GM12878 (cell line): ENCODE results near the gene FMNL3. TPM values are rescaled to one million over a fixed set of nuclear protein-coding genes. Genes with fewer than 3 reads are reported as not detected.

Experiments used
- ATAC-seq: fragments of 200-7000 bp; cut with Tn5 transposase; 3 replicates; pipeline ENCODE4 v1.9.1; 2020; ENCODE audit warnings: mild to moderate bottlenecking, moderate library complexity
- BruUV-seq: library from RNA; stranded (reverse); fragments of 400-500 nt; replicated peaks from 2 replicates; lab custom pipeline; 2021; lab: Mats Ljungman, UMichigan
- CTCF ChIA-PET: fragments of 300-600 bp; sonication (Branson Sonifier 250); formaldehyde crosslinking; extraction: SDS; loops from one replicate; lab custom pipeline; 2021; ENCODE audit warnings: inconsistent platforms; lab: Yijun Ruan, JAX
- POLR2A ChIA-PET: fragments of 350-600 bp; formaldehyde crosslinking; extraction: SDS; loops from one replicate; lab custom pipeline; 2021; ENCODE audit warnings: inconsistent platforms; lab: Charles Lee
- RAD21 ChIA-PET: fragments of 300-600 bp; sonication (Branson Sonifier 250); formaldehyde crosslinking; loops from one replicate; lab custom pipeline; 2023; ENCODE audit warnings: antibody characterized with exemption; ENCODE audit not compliant: unreplicated experiment; lab: Charles Lee
- SMC1A ChIA-PET: fragments of 300-600 bp; sonication (Branson Sonifier 250); formaldehyde crosslinking; loops from one replicate; lab custom pipeline; 2023; ENCODE audit not compliant: unreplicated experiment, uncharacterized antibody; lab: Charles Lee
- DNase-seq: peaks from one replicate; pipeline ENCODE4 v3.0.0-alpha.2; 2011; ENCODE audit warnings: low read depth, low spot score
- FAIRE-seq: peaks from 3 replicates; lab custom pipeline; 2011; peaks lifted over from hg19 to GRCh38; lab: Jason Lieb, UNC
- H2AFZ ChIP-seq: 2 replicates; pipeline ENCODE4 v1.6.0; 2011; ENCODE audit warnings: low read depth, low read length, control low read depth; ENCODE audit not compliant: control insufficient read depth
- H3K27ac ChIP-seq: 2 replicates; pipeline ENCODE4 v1.5.1; 2011; ENCODE audit warnings: control low read depth; ENCODE audit not compliant: control insufficient read depth, insufficient read depth
- H3K27me3 ChIP-seq, 2 experiments: replicated peaks in 1 of 2; 2 replicates each; pipeline versions ENCODE4 v1.6.0 to v1.6.1; 2011; ENCODE audit warnings: low read length in 1 of 2; ENCODE audit not compliant: control insufficient read depth in 2 of 2, insufficient read depth in 2 of 2
- H3K36me3 ChIP-seq, 2 experiments: 2 replicates each; pipeline ENCODE4 v1.5.1; 2011; ENCODE audit warnings: low read length in 1 of 2; ENCODE audit not compliant: control insufficient read depth in 2 of 2, insufficient read depth in 2 of 2
- H3K4me1 ChIP-seq: 2 replicates; pipeline ENCODE4 v1.6.1; 2011; ENCODE audit warnings: mild to moderate bottlenecking, low read length, moderate library complexity, mixed read lengths; ENCODE audit not compliant: control insufficient read depth, insufficient read depth
- H3K4me2 ChIP-seq: 2 replicates; pipeline ENCODE4 v1.6.0; 2011; ENCODE audit warnings: control low read depth; ENCODE audit not compliant: control insufficient read depth, insufficient read depth
- H3K4me3 ChIP-seq: fragments of 200-600 bp; sonication (generic); 2 replicates; pipeline ENCODE4 v1.5.1; 2016
- H3K79me2 ChIP-seq: 2 replicates; pipeline ENCODE4 v1.6.0; 2011; ENCODE audit warnings: low read length; ENCODE audit not compliant: control insufficient read depth, insufficient read depth
- H3K9ac ChIP-seq: 2 replicates; pipeline ENCODE4 v1.8.0; 2011; ENCODE audit warnings: low read length, control low read depth, mixed read lengths; ENCODE audit not compliant: control insufficient read depth, insufficient read depth
- H3K9me3 ChIP-seq: replicated peaks from 3 replicates; pipeline ENCODE4 v1.5.1; 2011; ENCODE audit warnings: mild to moderate bottlenecking, low read length; ENCODE audit not compliant: control insufficient read depth, insufficient read depth
- H4K20me1 ChIP-seq: 2 replicates; pipeline ENCODE4 v1.6.0; 2011; ENCODE audit not compliant: control insufficient read depth, insufficient read depth
- BCL11A ChIP-seq: IDR thresholded peaks from 2 replicates; pipeline ENCODE4 v1.6.1; 2011; ENCODE audit warnings: low read depth, low read length
- BHLHE40 ChIP-seq, 2 experiments: fragments of 450-650 bp in 1 of 2; IDR thresholded peaks; 2 replicates each; pipeline ENCODE4 v1.6.1; 2011 to 2017; ENCODE audit warnings: low read depth in 2 of 2, borderline replicate concordance in 1 of 2, improper control_type of control experiment in 1 of 2, low read length in 1 of 2, mild to moderate bottlenecking in 1 of 2
- GATAD2B ChIP-seq: fragments of 450-650 bp; conservative IDR thresholded peaks from 2 replicates; pipeline ENCODE4 v1.6.1; 2017; ENCODE audit warnings: low read depth, mild to moderate bottlenecking, moderate library complexity
- MXI1 ChIP-seq: fragments of 150-350 bp; IDR thresholded peaks from 2 replicates; pipeline ENCODE4 v1.6.1; 2011; ENCODE audit warnings: low read depth, mild to moderate bottlenecking, inconsistent platforms, low read length, improper control_type of control experiment
- SMAD1 ChIP-seq: fragments of 450-650 bp; IDR thresholded peaks from 2 replicates; pipeline ENCODE4 v1.6.1; 2018; ENCODE audit warnings: mild to moderate bottlenecking, low read depth; ENCODE audit not compliant: partially characterized antibody
- SMARCA5 ChIP-seq: fragments of 450-650 bp; IDR thresholded peaks from 2 replicates; pipeline ENCODE4 v1.6.1; 2017; ENCODE audit warnings: mild to moderate bottlenecking
- STAT3 ChIP-seq: IDR thresholded peaks from 2 replicates; pipeline ENCODE4 v1.6.1; 2011; ENCODE audit warnings: low read depth, low read length, improper control_type of control experiment
- YY1 ChIP-seq: IDR thresholded peaks from 2 replicates; pipeline ENCODE4 v1.6.1; 2011; ENCODE audit warnings: low read depth, mild to moderate bottlenecking, low read length
- ZNF217 ChIP-seq: fragments of 450-650 bp; IDR thresholded peaks from 2 replicates; pipeline ENCODE4 v1.6.1; 2017; ENCODE audit warnings: antibody characterized with exemption, mild to moderate bottlenecking
- WGBS: methylation state at CpG from one replicate; pipeline ENCODE4 v1.1.6; 2016; ENCODE audit warnings: low lambda C conversion rate; ENCODE audit not compliant: insufficient replicate concordance, insufficient coverage; ENCODE audit errors: missing lambda C conversion rate; 5-methylcytosine and 5-hydroxymethylcytosine counted together
- in situ Hi-C: fragments of 300-500 bp; cut with MboI; formaldehyde crosslinking; loops from 9 replicates; pipeline ENCODE4 v1.14.3; 2018; ENCODE audit warnings: mixed read lengths
- intact Hi-C: fragments of 100-400 bp; cut with micrococcal nuclease; formaldehyde crosslinking; loops from one replicate; pipeline ENCODE4 v1.14.2; 2022; ENCODE audit not compliant: unreplicated experiment
- polyA plus RNA-seq, 11 experiments: library from polyadenylated mRNA; depleted of rRNA in 4 of 11; unstranded in 6 of 11; stranded (reverse) in 5 of 11; fragments of >200 nt; fragmentation: Nextera tagmentation in 4 of 11; fragmentation: Illumina TruSeq in 1 of 11; extraction: Ambion mirVana in 4 of 11; extraction: Trizol in 1 of 11; gene quantifications; 1 replicate in 1 of 11; 2 replicates in 10 of 11; pipeline versions ENCODE4 v1.2.1 to v1.2.3, GENCODE V29; 2011 to 2016; ENCODE audit warnings: inconsistent platforms in 2 of 11, missing spikeins in 2 of 11, low read depth in 1 of 11
- total RNA-seq, 4 experiments: library from RNA; depleted of rRNA in 3 of 4; stranded (reverse); fragments of >200 nt in 3 of 4; fragmentation: Illumina TruSeq in 1 of 4; extraction: Trizol in 1 of 4; gene quantifications; 2 replicates each; pipeline versions ENCODE4 v1.2.1 to v1.2.3, GENCODE V29; 2013 to 2021
- TF ChIP-seq, protein P1 (sequence below): IDR thresholded peaks from 2 replicates; pipeline ENCODE4 v1.6.1; 2012; ENCODE audit warnings: low read depth, low read length, improper control_type of control experiment
- TF ChIP-seq, protein P2 (sequence below): fragments of 450-650 bp; formaldehyde crosslinking; IDR thresholded peaks from 2 replicates; pipeline ENCODE4 v1.4.0; 2022; ENCODE audit warnings: mild to moderate bottlenecking, moderate library complexity
- TF ChIP-seq, protein P3 (sequence below): IDR thresholded peaks from 2 replicates; pipeline ENCODE4 v1.6.1; 2011; ENCODE audit warnings: borderline replicate concordance, low read depth, mild to moderate bottlenecking, moderate library complexity, low read length; ENCODE audit not compliant: insufficient read depth, poor library complexity, severe bottlenecking
- TF ChIP-seq, protein P4 (sequence below): IDR thresholded peaks from 2 replicates; pipeline ENCODE4 v1.6.1; 2011; ENCODE audit warnings: low read depth, low read length, improper control_type of control experiment, borderline replicate concordance

Gene FMNL3
- total and polyA plus RNA-seq, 10 of the 15 experiments (the other 5 are each of a cell fraction or from before 2014, with no cell fraction given), result 3.0 to 64.9 (median 30.9) TPM

DNA sequence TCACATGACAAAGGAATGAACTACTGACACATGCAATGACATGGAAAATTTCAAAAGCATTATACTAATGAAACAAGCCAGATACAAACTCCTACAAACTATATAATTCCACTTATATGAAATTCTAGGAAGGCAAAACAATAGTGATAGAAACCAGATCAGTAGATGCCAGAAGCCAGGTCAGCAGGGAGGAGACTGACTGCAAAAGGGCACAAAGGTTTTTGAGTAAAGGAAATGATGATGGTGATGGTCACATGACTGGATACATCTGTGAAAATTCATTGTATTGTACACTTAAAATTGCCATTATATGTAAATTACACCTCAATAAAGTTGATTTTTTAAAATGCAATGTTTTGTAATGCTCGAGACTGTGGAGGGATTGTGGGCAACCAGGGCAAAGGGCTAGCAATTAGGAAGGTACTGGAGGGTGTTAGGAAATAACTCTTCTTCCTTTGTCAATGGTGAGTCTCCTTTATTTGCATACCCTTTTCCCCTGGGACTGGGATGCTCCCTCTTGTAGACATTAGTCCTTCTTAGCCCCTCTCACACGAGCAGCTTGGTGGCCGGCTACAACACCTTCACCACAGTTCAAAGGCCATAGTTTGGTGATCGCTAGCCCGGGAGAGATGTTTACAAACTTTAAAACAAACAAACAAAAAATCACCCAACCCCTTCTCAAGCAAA is 90.5 kb downstream of the FMNL3 start (continued):
- TF ChIP-seq, protein P1, sequence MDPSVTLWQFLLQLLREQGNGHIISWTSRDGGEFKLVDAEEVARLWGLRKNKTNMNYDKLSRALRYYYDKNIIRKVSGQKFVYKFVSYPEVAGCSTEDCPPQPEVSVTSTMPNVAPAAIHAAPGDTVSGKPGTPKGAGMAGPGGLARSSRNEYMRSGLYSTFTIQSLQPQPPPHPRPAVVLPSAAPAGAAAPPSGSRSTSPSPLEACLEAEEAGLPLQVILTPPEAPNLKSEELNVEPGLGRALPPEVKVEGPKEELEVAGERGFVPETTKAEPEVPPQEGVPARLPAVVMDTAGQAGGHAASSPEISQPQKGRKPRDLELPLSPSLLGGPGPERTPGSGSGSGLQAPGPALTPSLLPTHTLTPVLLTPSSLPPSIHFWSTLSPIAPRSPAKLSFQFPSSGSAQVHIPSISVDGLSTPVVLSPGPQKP, result no peak
- TF ChIP-seq YY1, result no peak
- no peak for TF ChIP-seq SMAD1

DNA sequence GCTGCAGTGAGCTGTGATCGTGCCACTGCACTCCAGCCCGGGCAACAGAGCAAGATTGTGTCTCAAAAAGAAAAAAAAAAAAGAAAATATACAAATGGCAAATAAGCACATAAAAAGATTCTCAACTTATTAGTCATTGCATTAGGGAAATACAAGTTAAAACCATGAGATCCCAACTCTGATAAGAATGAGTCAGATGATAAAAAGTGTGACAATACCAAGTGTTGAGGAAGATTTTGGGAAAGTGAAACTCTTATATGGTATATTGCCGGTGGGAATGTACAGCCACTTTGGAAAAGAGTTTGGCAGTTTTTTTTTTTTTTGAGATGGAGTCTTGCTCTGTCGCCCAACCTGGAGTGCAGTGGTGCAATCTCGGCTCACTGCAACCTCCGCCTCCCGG is 91.5 kb downstream of the FMNL3 start:
- BruUV-seq, result no TSS peak
- ChIA-PET POLR2A (no interaction called here), RAD21 (no interaction called here), CTCF (interaction anchor here (0.6 to 1.8 kb wide), 4 partner anchors 21 to 257 kb away, joined by 3 to 6 read pairs (median 3); no protein-coding TSS in a partner anchor), SMC1A (interaction anchor here (0.7 kb wide), 1 partner anchor 33 kb away, joined by 3 read pairs; no protein-coding TSS in a partner anchor)
- Histone ChIP-seq H4K20me1 (no peaks in the 10 kb centered on the region), H3K4me1 (no peaks in the 10 kb centered on the region), H2AFZ (no peak overlapping the region), H3K4me3 (no peak overlapping the region), H3K79me2 (no peaks in the 10 kb centered on the region), H3K4me2 (no peak overlapping the region), H3K27ac (no peak overlapping the region), H3K36me3 (no peaks in the 10 kb centered on the region), H3K9me3 (no peaks in the 10 kb centered on the region; the same call in 2 of the 3 replicates), H3K9ac (no peak overlapping the region), H3K27me3 (no peaks in the 10 kb centered on the region)
- DNase-seq (no peak), FAIRE-seq (no peak), ATAC-seq (no peak)
- in situ Hi-C loops, result no loop called here
- intact Hi-C loops, result no loop called here
- WGBS, result 94% methylated on average over 7 of the region's 7 CpGs
- TF ChIP-seq STAT3 (no peak), GATAD2B (no peak), SMARCA5 (no peak), ZNF217 (no peak), YY1 (no peak), BHLHE40 (IDR thresholded peaks at IDR 0.05; ENCODE audit: borderline replicate concordance in 1 of 2, low read depth in 2 of 2, low read length in 1 of 2) (no peak), BCL11A (no peak), MXI1 (no peak)
- TF ChIP-seq, protein P2, sequence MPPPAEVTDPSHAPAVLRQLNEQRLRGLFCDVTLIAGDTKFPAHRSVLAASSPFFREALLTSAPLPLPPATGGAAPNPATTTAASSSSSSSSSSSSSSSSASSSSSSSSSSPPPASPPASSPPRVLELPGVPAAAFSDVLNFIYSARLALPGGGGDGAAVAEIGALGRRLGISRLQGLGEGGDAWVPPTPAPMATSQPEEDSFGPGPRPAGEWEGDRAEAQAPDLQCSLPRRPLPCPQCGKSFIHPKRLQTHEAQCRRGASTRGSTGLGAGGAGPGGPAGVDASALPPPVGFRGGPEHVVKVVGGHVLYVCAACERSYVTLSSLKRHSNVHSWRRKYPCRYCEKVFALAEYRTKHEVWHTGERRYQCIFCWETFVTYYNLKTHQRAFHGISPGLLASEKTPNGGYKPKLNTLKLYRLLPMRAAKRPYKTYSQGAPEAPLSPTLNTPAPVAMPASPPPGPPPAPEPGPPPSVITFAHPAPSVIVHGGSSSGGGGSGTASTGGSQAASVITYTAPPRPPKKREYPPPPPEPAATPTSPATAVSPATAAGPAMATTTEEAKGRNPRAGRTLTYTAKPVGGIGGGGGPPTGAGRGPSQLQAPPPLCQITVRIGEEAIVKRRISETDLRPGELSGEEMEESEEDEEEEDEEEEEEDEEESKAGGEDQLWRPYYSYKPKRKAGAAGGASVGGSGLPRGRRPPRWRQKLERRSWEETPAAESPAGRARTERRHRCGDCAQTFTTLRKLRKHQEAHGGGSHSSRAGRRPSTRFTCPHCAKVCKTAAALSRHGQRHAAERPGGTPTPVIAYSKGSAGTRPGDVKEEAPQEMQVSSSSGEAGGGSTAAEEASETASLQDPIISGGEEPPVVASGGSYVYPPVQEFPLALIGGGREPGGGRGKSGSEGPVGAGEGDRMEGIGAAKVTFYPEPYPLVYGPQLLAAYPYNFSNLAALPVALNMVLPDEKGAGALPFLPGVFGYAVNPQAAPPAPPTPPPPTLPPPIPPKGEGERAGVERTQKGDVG (CRISPR knock-in tag), result no peak
- TF ChIP-seq, protein P3, sequence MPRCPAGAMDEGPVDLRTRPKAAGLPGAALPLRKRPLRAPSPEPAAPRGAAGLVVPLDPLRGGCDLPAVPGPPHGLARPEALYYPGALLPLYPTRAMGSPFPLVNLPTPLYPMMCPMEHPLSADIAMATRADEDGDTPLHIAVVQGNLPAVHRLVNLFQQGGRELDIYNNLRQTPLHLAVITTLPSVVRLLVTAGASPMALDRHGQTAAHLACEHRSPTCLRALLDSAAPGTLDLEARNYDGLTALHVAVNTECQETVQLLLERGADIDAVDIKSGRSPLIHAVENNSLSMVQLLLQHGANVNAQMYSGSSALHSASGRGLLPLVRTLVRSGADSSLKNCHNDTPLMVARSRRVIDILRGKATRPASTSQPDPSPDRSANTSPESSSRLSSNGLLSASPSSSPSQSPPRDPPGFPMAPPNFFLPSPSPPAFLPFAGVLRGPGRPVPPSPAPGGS, result no peak
- TF ChIP-seq, protein P4, sequence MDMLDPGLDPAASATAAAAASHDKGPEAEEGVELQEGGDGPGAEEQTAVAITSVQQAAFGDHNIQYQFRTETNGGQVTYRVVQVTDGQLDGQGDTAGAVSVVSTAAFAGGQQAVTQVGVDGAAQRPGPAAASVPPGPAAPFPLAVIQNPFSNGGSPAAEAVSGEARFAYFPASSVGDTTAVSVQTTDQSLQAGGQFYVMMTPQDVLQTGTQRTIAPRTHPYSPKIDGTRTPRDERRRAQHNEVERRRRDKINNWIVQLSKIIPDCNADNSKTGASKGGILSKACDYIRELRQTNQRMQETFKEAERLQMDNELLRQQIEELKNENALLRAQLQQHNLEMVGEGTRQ, result no peak
